Measurements from ENCODE around the gene SH3RF3. TPM values are rescaled to one million over a fixed set of nuclear protein-coding genes. Genes with fewer than 3 reads are reported as not detected.

Gene SH3RF3
- total and polyA plus RNA-seq, 10 of the 15 experiments (the other 5 are each of a cell fraction or from before 2014, with no cell fraction given) = 0.08 to 8.8 (median 2.3) TPM

- TF ChIP-seq CTCF (IDR thresholded peaks at IDR 0.05 in 2 of 3, conservative IDR thresholded peaks at IDR 0.05 in 1 of 3; ENCODE audit: control insufficient read depth in 2 of 3, extremely low read depth in 1 of 3, insufficient read depth in 1 of 3, low read depth in 3 of 3, low read length in 3 of 3) (no peak), E4F1 (IDR thresholded peaks at IDR 0.05; ENCODE audit: borderline replicate concordance, partially characterized antibody) (no peak), GABPA (IDR thresholded peaks at IDR 0.05; ENCODE audit: low read depth) (no peak)
Observed at GRCh38 chr2:109212836-109213563, 84.0 kb downstream of the SH3RF3 start (continued).

- ATAC-seq (peak; percentile 77), FAIRE-seq (peak; percentile 75), DNase-seq (ENCODE audit: low read depth, low spot score) (peak; percentile 82)
- Histone ChIP-seq H3K4me1 (ENCODE audit: control insufficient read depth, insufficient read depth, low read length) (peaks cover 39% of the 10 kb centered on the region), H3K36me3 (ENCODE audit: control insufficient read depth in 2 of 2, insufficient read depth in 2 of 2, low read length in 1 of 2) (no peaks in the 10 kb centered on the region), H3K79me2 (ENCODE audit: control insufficient read depth, insufficient read depth, low read length) (no peaks in the 10 kb centered on the region), H4K20me1 (ENCODE audit: control insufficient read depth, insufficient read depth) (no peaks in the 10 kb centered on the region), H2AFZ (ENCODE audit: control insufficient read depth, low read depth, low read length) (no peak overlapping the region), H3K4me2 (ENCODE audit: control insufficient read depth, insufficient read depth) (peak overlapping the region; percentile 38), H3K27ac (ENCODE audit: control insufficient read depth, insufficient read depth) (no peak overlapping the region), H3K4me3 (no peak overlapping the region), H3K9ac (ENCODE audit: control insufficient read depth, insufficient read depth, low read length) (no peak overlapping the region), H3K9me3 (replicated peaks; ENCODE audit: control insufficient read depth, insufficient read depth, low read length) (no peaks in the 10 kb centered on the region), H3K27me3 (replicated peaks in 1 of 2; ENCODE audit: control insufficient read depth in 2 of 2, insufficient read depth in 2 of 2, low read length in 1 of 2) (no peaks in the 10 kb centered on the region; a peak in 1 of 4 replicates)
- WGBS (ENCODE audit: insufficient coverage, insufficient replicate concordance, low lambda C conversion rate, missing lambda C conversion rate) = under 1% methylated on average over 16 of the region's 16 CpGs
- no TSS peak for BruUV-seq (replicated peaks)
- ChIA-PET POLR2A (interaction anchor here (0.6 to 1.0 kb wide), 7 partner anchors 11 to 300 kb away, joined by 3 to 4 read pairs (median 3); no protein-coding TSS in a partner anchor), SMC1A (ENCODE audit: uncharacterized antibody, unreplicated experiment) (interaction anchor here (0.6 to 5.8 kb wide), 11 partner anchors 11 to 169 kb away, joined by 3 to 48 read pairs (median 7); no protein-coding TSS in a partner anchor), RAD21 (ENCODE audit: unreplicated experiment) (interaction anchor here (1.0 to 3.9 kb wide), 12 partner anchors 19 to 300 kb away, joined by 4 to 23 read pairs (median 6); no protein-coding TSS in a partner anchor), CTCF (interaction anchor here (0.6 to 2.1 kb wide), 6 partner anchors 10 to 120 kb away, joined by 3 to 13 read pairs (median 4); no protein-coding TSS in a partner anchor)
- in situ Hi-C loops (cut with MboI) = no loop called here
- intact Hi-C loops (cut with micrococcal nuclease; ENCODE audit: unreplicated experiment) = loop anchor here (1.0 to 10.0 kb wide), 4 partner anchors 71 to 299 kb away; no protein-coding TSS in a partner anchor
- TF ChIP-seq NR2F1 (conservative IDR thresholded peaks at IDR 0.05) = peak; percentile 95
- TF ChIP-seq POLR2AphosphoS5 (IDR thresholded peaks at IDR 0.05; ENCODE audit: low read length) = no peak
- TF ChIP-seq ZNF384 (IDR thresholded peaks at IDR 0.05; ENCODE audit: borderline replicate concordance, low read depth, low read length) = no peak
- TF ChIP-seq SPI1 (IDR thresholded peaks at IDR 0.05; ENCODE audit: borderline replicate concordance, insufficient read depth, low read depth, low read length) = peak; percentile 11; the same call in 1 of the 2 replicates
- TF ChIP-seq BCL11A (IDR thresholded peaks at IDR 0.05; ENCODE audit: low read depth, low read length) = peak; percentile 70; the same call in 1 of the 2 replicates
- TF ChIP-seq NRF1 (conservative IDR thresholded peaks at IDR 0.05; ENCODE audit: low read depth, low read length) = no peak
- peak; percentile 77 to 92; a peak in 2 of 4 replicates for TF ChIP-seq EP300 (IDR thresholded peaks at IDR 0.05; ENCODE audit: borderline replicate concordance in 1 of 2, control insufficient read depth in 1 of 2, low read depth in 2 of 2, low read length in 2 of 2)
- peak; percentile 93 for TF ChIP-seq DPF2 (IDR thresholded peaks at IDR 0.05)
- TF ChIP-seq ELK1 (IDR thresholded peaks at IDR 0.05; ENCODE audit: low read depth, low read length) = no peak
- TF ChIP-seq CREB1 (IDR thresholded peaks at IDR 0.05; ENCODE audit: low read depth) = 0 out of 2 replicates have a peak, but pooled peaks have one; percentile 19
Observed at GRCh38 chr2:109213646-109214433, 84.8 kb downstream of the SH3RF3 start.

Measured in GM12878 (cell line).